Activated naive CD4-positive, alpha-beta T cell treated with Interleukin-2 at 50 U/mL for 16 hours (primary cell): ENCODE data around the gene BLACAT1.
"Not testable (repeated sequence)": the region's sequence is repeated elsewhere in the genome, so short reads cannot be mapped to it uniquely, and the experiment has no call there.

Experiments used
- DNase-seq: peaks from one replicate; pipeline ENCODE4 v3.0.0-alpha.2; 2020

Gene BLACAT1

DNA sequence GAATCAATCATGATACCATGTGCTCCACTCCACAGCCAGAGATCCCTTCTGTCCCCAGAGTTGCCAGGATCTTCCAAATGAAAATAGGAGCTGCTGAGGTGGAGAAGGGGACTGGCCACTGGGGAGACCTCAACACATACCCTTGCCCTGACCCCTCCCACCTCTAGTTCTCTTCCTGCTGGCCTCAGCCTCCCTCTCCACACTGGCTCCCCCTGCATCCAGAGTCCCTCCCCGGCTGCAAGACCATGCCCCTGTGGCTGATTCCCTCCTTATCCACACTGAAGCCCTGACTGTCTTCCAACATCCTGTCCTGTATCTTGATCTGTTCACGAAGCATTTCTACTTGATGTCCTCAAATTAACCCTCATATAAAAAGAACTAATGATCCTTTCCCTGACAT is 27.5 kb upstream of the BLACAT1 start:
- DNase-seq, result no peak

DNA sequence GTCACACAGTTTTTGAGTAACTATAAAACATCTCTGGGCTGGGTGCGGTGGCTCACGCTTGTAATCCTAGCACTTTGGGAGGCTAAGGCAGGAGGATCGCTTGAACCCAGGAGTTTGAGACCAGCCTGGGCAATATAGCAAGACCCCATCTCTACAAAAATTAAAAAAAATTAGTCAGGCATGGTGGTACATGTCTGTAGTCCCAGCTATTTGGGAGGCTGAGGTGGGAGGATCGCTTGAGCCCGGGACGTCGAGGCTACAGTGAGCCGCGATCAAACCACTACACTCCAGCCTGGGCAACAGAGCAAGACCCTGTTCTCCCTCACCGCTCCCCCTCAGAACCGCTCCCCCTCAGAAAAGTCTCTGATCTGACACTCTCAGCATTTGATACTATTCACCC is 26.7 kb upstream of the BLACAT1 start:
- DNase-seq, result not testable (repeated sequence)

DNA sequence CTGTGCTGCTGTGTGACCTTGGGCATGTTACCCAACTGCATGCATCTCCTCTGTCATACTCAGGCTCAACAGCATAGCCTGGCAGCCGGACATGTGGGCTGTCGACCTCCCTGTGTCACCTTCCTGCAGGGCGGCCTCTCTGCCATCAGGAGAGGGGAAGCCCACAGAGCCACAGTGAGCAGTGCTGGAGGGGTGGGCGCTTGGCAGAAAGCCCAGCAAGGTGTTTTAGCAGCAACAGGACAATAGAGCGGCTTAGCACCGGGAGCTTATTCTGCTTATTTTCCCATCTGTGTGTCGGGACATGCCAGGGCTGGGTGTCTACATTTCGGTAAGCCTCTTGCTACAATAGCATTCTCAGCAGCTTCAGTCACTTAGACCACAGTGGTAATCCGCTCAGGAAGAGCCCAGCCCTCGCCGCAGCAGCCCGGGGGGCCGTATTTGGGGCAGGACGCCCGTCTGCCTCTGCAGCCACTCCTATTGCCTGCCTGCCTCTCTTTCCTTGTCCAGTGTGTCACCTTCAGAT is 25.8 kb upstream of the BLACAT1 start:
- DNase-seq, result no peak

DNA sequence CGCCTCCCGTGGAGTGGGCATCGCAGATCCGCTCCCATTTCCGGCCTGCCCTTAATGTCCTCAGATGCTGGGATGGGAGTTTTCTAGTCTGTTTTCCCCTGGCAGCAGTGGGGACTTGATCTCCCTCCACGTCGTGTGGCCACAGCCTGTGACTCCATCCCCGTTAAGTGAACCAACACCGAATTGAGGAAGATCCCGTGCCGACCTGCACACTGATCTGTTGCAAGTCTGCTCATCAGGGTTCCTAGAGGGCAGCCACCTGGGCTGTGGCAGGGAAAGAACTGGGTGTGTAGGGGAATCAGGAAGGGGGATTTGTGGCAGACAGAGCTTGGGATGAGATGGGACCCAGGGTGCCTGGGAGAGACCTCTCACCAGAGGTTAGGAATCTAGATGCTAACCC is 25.4 kb upstream of the BLACAT1 start:
- no peak for DNase-seq

DNA sequence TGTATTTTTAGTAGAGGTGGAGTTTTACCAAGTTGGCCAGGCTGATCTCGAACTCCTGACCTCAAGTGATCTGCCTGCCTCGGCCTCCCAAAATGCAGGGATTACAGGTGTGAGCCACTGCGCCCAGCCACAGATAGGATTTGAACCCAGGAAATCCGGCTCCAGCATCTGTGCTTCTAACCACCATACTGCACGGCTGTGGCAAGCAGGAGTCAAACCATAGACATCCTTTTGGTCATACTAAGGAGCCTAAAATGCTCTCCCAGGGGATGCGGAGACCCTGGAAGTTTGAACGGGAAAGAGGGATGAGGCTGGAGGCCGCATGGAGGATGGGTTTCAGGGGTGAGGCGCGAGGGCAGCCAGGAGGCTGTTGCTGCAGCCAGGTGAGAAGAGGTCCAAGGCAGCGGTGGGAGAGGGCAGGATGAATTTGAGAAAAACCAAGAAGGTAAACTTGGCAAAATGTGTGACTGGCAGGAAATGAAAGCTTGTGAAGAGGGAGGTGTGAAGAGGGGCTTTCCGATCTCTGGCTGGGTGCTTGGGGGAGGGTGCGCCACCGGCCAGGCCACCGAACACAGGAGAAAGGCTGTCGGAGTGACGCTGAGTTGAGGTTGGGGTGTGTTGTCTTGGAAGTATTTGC is 24.6 kb upstream of the BLACAT1 start:
- peak; percentile 70 for DNase-seq

DNA sequence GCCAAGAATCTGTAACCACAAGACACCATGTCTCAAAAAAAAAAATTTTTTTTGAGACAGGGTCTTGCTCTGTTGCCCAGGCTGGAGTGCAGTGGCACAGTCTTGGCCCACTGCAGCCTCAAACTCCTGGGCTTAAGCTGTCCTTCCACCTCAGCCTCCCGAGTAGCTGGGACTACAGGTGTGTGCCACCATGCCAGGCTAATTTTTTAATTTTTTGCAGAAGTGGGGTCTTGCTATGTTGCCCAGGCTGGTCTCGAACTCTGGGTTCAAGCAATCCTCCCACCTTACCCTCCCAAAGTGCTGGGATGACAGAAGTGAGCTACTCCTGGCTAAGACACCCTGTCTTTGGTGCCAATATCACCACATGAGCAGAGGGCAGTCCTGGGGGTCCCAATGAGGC is 23.1 kb upstream of the BLACAT1 start:
- DNase-seq, result not testable (repeated sequence)

DNA sequence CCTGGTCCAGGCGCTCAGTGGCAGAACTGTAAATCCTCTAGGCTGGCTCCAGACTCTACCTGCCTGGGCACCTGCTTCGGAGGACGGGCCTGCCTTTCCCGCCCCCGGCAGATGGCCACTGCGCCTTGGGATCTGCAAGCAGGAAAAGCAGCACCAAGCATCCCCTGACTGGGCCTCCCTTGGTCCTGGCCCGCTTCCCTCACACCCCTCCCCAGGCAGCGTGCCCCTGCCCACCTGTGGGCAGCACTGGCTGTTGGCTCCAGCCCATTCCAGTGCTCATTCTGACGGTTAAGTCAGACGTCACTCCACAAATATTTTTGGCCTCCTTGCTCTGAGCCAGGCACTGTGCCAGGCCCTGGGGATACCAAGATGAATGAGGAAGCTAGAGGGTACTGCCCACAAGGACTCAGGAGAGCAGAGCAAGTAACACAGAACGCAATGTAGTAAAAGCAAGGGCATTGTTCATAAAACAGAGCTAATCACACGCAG is 22.0 kb upstream of the BLACAT1 start:
- DNase-seq, result no peak

DNA sequence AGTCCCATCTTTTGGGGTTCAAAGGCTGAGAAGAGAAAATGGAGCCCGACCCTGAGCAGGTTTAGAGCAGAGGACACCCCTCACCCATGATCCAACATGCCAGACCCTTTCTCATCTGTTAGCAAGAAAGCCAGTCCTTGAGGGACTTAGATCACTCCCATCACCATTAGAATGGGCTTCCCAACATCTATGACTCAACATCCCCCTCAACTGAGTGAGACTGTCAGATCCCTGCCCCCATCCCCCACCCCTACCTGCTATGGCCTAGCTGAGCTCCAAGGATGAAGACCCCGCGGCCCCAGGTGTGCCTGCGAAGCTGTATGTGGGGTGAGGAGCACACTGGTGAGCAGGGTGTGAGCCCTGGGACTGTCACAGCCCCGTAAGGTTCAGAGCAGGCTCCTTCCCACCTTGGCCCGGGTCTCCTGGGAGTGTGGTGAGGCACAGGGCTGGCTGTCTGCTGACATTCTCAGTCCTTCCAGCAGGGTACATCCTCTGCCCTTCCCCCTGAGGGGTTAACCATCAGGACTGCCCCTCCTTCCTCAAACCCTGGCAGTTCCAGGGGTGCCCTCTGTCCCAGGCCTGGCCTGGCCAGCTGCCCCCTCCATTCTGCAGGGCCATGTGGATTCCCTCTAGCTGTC is 21.4 kb upstream of the BLACAT1 start:
- no peak for DNase-seq

DNA sequence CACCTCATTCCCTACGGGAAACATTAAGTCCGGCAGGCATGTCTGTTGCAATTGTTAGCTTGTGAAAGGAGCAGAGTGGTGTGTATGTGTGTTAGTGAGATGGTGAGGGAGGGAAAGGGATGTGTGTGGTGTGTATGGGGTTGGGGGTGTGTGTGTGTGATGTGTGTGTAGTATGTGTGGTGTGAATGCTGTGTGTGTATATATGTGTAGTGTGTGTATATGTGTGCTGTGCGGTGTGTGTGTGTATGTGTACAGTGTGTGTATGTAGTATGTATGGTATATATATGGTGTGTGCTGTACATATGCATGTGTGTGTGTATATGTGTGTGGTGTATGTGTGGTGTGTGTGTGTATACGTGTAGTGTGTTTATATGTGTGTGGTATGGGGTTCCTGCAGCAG is 20.8 kb upstream of the BLACAT1 start:
- no peak for DNase-seq

DNA sequence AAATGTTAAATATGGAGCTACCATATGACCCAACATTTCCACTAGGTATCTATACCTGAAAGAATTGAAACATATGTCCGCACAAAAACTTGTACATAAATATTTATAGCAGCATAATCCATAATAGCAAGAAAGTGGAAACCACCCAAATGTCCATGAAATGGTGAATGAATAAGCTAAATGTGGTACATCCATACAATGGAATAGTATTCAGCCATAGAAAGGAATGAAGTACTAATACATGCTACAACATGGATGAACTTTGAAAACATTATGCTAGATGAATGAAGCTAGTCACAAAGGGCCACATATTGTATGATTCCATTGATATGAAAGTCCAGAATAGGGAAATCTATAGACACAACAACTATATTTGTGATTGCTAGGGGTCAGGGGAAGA is 20.0 kb upstream of the BLACAT1 start:
- no peak for DNase-seq

DNA sequence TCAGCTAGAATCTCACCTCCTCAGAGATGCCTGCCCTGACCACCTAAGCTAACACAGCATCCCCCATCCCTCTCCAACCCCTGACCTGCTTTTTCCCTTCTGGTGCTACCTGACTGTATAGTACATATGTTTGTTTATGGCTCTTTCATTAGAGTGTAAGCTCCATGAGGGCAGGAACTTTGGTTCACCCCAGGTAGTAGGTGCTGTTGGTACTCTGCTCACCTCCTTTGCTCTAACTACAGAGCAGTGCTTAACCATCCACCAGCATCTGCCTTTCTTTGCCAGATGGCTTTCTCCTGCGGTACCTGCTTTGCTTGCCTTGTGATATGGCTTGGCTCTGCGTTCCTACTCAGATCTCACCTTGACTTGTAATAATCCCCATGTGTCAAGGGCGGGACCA is 18.7 kb upstream of the BLACAT1 start:
- no peak for DNase-seq

DNA sequence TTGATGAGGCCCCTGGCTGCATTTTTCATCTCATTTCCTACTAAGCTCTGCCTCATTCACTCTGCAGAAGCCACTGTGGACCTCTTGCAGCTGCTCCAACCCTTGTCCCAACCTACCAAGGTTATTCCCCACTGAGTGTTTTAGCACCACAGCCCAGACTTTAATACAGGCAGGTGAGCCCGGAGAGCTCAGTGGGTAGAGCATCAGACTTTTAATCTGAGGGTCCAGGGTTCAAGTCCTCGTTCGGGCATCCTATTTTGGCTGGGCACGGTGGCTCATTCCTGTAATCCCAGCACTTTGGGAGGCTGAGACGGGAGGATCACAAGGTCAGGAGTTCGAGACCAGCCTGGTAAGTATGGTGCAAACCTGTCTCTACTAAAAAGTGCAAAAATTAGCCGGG is 18.1 kb upstream of the BLACAT1 start:
- no peak for DNase-seq

DNA sequence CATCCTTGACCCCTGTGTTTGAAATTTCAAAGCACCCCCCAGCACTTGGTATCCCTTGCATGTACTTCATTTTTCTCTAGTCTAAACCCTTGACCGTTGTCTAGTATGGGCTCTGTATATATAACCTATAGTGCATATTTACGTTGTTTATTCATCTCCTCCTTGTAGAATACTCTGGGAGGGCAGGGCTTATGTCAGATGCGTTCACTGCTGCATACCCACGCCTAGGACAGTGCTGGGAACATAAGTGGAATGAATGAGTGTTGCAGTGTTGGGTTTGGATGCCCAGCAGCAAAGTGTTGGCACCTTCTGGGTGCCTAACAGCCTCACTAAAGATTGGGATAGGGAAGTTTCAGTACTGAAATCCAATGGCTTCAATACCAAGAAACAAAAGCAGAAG is 17.6 kb upstream of the BLACAT1 start:
- no peak for DNase-seq

DNA sequence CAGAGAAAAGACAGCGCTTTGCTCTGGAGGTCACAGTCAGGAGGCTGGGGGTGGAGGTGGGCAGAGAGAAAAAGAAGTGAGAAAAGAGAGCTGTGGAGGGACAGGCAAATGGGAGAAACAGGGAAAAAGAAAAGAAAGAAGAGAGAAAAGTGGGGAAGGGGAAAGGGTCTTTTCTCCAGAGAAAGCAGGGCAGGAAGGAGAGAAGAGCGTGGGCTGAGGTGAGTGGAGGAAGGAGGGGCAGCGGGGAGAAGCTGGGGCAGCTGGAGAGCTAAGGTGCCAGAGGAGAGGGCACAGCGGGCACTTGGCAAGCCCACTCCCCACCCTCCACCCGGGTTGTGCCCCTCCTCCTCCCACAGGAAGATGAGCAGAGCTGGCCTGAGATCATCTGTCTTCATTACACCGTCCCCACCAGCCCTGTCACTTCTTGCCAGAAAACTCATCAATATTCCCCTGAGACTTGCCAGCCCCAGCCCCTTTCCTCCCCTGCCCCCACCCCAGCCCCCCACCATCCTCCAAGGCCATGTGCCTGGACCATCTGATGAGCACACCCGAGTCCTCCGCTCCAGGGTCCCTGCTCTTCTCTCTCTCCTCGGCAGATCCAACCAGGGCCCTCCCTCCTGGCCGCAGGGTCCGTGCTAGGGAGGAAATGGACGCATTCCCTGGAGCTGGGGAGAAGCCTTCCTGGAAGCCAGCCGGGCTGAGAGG is 17.0 kb upstream of the BLACAT1 start:
- DNase-seq, result no peak

DNA sequence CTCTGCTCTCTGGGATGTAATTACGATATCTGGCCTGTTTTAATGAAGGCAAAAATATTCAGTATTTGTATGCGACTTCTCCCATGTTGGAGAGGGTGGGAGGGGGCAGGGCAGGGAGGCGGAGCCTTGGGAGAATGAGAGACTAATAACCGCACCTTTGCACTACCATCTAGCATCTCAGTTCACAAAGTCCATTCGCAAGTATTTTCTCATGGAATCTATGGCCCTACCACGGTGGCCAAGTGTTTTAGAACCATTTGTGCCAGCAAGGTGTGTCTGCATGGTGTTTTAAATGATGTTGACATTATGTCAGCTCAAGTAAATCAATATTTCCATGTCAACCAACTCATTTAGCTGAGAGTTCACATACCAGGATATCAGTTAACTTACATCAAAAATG is 14.3 kb upstream of the BLACAT1 start:
- DNase-seq, result no peak

DNA sequence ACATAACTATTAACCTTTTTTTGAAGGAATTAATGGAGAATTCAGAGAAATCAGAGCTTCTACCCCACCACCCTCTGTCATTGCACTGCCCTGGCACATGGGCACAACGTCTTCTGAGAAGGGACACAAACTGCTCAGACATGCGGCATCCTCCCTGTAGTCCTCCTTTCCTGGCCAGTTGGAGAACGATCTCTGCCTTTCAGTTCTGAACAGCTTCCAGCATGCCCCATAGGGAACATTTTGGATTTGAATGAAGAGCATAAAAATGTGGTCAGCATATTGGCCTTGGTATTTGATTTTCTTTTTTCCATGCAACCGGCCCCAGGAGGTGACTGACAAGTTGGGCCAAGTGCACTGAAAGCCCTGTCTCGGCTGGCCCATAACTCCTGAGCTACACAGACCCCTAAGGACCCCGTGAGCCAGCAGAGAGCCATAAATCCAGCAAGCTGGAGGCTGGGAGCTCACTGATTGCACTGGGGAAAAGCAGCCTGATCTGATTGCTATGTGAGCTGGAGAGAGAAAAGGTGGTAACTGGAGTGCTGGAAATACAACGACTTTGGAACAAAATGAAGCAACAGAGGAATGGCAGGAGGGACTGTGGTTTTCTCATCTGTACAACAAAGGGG is 10.9 kb upstream of the BLACAT1 start:
- DNase-seq, result no peak

DNA sequence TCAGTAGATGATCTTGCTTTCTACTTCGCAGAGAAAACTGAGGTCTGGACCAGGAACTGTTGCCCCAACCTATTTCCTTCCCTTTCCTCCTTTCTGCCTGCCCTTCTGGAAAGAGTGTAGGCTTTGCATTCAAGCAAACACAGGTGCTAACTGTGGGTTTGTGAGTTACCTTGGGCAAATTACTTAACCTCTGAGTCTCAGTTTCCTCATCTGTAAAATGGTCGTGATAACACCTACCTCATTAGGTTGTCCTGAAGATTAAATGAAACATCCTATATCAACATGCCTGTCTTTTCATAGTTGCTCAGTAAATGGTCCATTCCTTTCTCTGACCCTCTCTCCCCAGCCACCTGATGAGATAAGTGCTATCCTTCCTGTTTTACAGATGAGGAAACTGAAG is 9.5 kb upstream of the BLACAT1 start:
- no peak for DNase-seq

DNA sequence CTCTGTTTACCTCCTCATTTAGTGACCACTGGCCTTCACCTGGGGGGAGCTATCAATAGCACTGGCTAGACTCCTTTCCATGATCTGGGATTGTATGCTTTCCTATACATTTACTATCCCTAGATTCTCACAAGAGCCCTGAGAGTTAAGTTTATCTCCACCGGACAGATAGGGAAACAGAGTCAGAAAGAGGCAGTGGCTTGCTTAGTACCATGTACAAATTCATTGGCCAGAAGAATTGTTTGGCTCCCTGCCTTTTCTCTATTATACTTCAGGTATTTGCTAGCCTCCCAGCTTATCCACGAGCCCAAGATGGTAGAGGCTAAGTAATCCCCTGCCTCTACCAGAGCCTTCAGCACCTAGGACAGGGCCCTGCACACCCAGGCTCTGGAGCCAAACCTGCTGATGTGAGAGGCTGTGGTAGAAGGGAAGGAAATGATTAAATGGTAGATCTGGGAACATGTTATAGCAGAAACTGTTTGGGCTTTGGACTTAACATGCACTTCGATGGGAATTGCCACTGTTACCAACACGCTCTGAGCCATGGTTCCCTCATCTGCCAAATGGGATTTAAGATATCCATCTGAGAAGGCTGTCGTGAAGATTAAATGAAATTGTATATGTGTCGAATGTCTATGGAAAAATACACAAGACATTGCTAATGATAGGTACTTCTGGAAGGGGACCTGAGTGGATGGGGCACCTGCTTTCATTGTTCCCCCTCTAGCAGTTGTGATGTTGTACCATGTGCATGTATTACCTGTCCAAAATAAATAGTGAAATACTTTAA is 3.1 kb upstream of the BLACAT1 start:
- DNase-seq, result peak; percentile 32

DNA sequence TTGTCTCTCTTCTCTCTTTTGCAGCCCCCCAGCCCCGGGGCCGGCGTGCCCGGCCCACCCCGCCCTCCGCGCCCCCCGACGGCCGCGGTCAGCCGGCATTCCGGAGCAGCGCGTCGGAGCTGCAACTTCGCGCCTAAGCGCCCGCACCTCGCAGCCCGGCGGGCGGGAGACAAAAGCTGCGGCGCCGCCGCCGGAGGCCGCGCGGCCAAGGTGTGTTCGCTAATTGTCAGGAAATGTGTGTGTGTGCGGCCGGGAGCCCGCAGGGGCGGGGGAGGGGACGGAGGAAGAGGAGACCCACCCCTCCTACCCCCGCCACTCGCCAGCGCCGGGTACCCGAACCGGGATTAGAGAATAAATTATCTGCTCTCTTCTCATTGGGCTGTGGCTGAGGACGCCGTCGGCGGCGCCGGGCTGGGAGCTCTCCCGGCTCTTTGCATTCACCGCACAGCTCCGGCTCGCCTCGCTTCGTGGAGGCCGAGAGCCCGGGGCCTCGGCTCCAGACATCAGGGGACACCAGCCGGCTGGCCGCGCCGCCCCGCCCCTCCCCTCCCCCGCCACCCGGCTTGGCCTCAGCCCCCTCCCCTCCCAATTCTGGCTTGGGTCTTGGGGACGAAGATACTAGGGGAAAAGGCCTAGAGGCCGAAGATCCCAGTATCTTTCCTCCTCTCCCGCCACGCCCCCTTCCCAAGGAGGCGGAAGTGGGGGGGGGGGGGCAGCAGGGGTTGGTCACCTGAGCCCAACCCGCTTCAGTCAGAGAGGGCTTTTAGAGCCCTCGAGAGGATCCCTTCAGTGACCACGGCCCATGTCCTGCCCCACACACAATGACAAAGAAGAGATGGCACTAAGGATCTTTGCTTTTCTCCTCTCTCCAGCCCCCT is 1.3 kb upstream of the BLACAT1 start:
- no peak for DNase-seq

DNA sequence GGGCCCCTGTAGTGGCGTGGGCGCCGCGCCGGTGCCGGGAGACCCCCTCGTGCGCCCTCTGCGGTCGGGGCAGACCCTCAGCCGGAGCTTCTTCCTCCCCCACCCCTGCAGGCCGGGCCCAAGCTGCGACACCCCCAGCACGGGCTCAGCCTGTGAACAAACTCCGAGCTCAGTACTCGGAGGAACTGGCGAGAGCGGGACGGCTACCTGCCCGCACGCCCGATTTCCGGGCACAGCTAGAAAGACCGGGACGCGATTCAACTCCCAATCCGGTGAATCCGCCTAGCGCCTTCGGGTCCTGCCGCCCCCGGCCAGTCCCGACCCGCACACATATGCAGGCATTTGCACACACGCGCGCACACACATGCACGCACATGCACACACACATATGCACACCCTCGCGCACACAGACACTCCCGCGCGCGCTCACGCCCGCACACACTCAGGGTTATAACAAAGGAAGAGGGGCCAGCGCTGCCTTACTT is 580 bp upstream of the BLACAT1 start:
- peak; percentile 6 for DNase-seq

DNA sequence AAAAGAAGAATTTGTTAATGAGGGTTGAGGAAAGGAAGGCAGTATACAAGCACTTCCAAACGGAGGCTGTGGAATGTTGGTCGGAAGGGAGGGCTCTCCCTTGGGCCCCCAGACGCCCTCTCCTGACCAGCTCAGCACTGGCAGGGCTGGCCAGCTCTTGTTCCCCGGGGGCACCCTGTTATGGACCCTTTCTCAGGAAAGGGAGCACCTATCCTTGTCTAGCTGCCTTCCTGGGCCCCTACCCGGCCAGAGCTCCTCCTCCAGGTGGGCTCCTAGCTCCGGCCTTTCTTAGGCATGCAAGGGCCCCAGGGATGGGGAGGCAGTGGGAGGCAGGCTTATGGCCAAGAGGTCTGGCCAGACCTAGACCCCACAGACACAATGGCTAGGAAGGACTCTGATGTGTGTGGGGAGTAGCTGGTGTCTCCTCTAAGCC is 926 bp downstream of the BLACAT1 start:
- DNase-seq, result no peak

DNA sequence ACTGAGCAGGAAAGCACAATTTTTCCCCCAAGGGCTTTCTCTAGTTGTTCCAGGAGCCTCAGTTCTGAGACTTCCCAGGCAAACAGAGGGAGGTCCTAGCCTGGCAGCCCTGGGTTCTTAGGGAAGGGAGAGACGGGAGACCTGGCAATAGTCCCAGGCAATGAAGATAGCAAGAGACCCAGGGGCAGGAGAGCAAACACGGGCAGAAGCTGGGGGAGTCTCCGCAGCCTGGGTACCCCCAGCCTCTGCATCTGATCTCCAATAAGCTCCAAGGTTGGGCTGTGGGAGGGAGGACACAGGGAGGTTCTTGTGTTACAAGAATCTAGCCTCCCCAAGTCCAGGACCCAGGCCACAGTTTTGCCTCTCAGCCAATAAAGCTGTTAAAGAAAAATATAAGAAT is 2.4 kb downstream of the BLACAT1 start:
- no peak for DNase-seq
